T-helper 1 cell treated with Interleukin-12 subunit alpha and Interleukin-12 subunit beta and Interleukin-4 antibody, amounts not matched to agents 30 μg/mL and 1 μg/mL, for 36 hours (primary cell): ENCODE data around the gene CNOT6L.
A peak's percentile ranks its signal among the peaks of the same experiment; 100 is the strongest.
"Not testable (repeated sequence)": the region's sequence is repeated elsewhere in the genome, so short reads cannot be mapped to it uniquely, and the experiment has no call there.

ENCODE experiments used
- H3K27ac Mint-ChIP-seq: one replicate; pipeline ENCODE4 v1.8.0; 2021; ENCODE audit warnings: mild to moderate bottlenecking, mixed read lengths
- H3K27me3 Mint-ChIP-seq: one replicate; pipeline ENCODE4 v1.8.0; 2021; ENCODE audit warnings: low read depth, mixed read lengths
- H3K36me3 Mint-ChIP-seq: one replicate; pipeline ENCODE4 v1.8.0; 2021; ENCODE audit warnings: low read depth, mixed read lengths
- H3K4me1 Mint-ChIP-seq: one replicate; pipeline ENCODE4 v1.8.0; 2021; ENCODE audit warnings: low read depth, mixed read lengths
- H3K4me3 Mint-ChIP-seq: one replicate; pipeline ENCODE4 v1.8.0; 2021; ENCODE audit warnings: mild to moderate bottlenecking, moderate library complexity, mixed read lengths
- H3K9me3 Mint-ChIP-seq: one replicate; pipeline ENCODE4 v1.8.0; 2021; ENCODE audit warnings: mixed read lengths

Gene CNOT6L

DNA sequence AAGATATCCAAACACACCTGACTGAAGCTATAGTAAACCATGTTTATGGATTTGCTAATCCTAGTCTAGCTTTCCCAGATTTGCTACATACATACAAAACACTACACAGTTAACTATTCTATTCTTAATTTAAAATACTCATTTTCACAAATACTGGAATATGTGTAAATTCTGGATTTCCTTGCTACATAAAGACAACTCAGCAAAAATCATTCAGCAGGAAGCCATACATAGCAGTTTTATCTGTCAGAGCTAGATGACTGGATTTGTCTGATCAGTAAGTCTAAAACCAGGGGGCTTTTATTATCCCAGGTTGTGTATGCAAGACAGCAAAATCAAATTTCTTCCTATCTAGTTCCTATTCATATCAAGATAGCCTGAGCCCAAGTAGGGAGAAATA, 98.1 kb downstream of the CNOT6L start:
- Mint-ChIP-seq H3K27ac (no peak overlapping the region), H3K27me3 (no peaks in the 10 kb centered on the region), H3K4me1 (peaks cover 15% of the 10 kb centered on the region), H3K4me3 (no peak overlapping the region), H3K9me3 (no peaks in the 10 kb centered on the region), H3K36me3 (peaks cover 45% of the 10 kb centered on the region)

- Mint-ChIP-seq H3K4me1 (peaks cover 25% of the 10 kb centered on the region), H3K36me3 (peaks cover 38% of the 10 kb centered on the region)
- H3K27me3 Mint-ChIP-seq, H3K4me3 Mint-ChIP-seq, H3K27ac Mint-ChIP-seq, H3K9me3 Mint-ChIP-seq: not testable (repeated sequence)
Measured at GRCh38 chr4:77718500-77718899, 100.7 kb downstream of the CNOT6L start.

GRCh38 chr4:77715414-77716290, 103.5 kb downstream of the CNOT6L start:
- Mint-ChIP-seq H3K36me3 (peaks cover 47% of the 10 kb centered on the region), H3K27ac (peak overlapping the region; percentile 43), H3K4me1 (peaks cover 25% of the 10 kb centered on the region), H3K9me3 (no peaks in the 10 kb centered on the region), H3K27me3 (no peaks in the 10 kb centered on the region), H3K4me3 (peak overlapping the region; percentile 39)

- Mint-ChIP-seq H3K4me1 (peaks cover 25% of the 10 kb centered on the region), H3K27ac (no peak overlapping the region), H3K36me3 (peaks cover 46% of the 10 kb centered on the region), H3K27me3 (no peaks in the 10 kb centered on the region), H3K4me3 (no peak overlapping the region), H3K9me3 (no peaks in the 10 kb centered on the region)
Measured at GRCh38 chr4:77714514-77714913, 104.7 kb downstream of the CNOT6L start.

DNA sequence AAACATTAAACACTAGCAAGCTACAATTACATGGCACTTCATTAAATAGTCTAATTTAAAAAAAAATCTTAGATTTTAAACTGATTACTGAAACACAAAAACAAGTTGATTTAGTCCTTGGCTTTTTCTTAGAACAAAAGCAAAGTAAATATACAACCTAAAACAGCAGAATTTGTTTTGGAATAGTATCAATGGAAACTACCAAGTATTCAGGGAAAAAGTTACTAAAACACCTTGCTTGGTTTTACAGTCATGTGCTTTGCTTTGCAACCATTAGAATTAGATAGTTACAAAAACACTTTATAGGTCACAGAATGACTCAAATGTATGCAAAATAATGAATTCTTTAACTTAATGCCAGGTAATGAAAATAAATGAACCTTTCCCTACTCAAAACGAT, 105.3 kb downstream of the CNOT6L start:
- H3K27ac Mint-ChIP-seq = no peak overlapping the region
- peaks cover 22% of the 10 kb centered on the region for H3K4me1 Mint-ChIP-seq

GRCh38 chr4:77712675-77713074, 106.5 kb downstream of the CNOT6L start:
- H3K4me1 Mint-ChIP-seq = peaks cover 21% of the 10 kb centered on the region
- no peaks in the 10 kb centered on the region for H3K9me3 Mint-ChIP-seq
- H3K36me3 Mint-ChIP-seq = peaks cover 39% of the 10 kb centered on the region
- no peak overlapping the region for H3K27ac Mint-ChIP-seq
- no peaks in the 10 kb centered on the region for H3K27me3 Mint-ChIP-seq
- no peak overlapping the region for H3K4me3 Mint-ChIP-seq

More for the DNA sequence above, 105.3 kb downstream of the CNOT6L start:
- Mint-ChIP-seq H3K27me3 (no peaks in the 10 kb centered on the region), H3K4me3 (no peak overlapping the region), H3K9me3 (no peaks in the 10 kb centered on the region), H3K36me3 (peaks cover 40% of the 10 kb centered on the region)

DNA sequence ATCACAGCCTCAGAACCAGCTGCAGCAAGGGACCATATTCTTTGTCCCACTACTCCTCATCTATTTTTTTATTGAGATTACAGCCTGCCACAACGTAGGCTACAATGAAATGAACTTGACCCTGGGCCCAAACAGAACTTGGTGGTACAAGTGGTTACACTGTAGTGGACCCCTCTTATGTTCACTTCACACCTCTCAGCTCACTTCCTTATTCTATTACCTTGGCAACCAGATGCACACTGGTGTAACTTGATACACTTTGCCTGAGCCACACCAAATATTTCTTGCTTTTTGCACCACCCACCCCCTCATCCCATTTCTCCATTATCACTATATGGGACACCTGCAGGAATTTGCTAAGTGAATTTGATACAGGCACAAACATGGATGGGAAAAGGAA, 107.7 kb downstream of the CNOT6L start:
- H3K4me3 Mint-ChIP-seq = no peak overlapping the region
- H3K27me3 Mint-ChIP-seq = no peaks in the 10 kb centered on the region
- H3K9me3 Mint-ChIP-seq = no peaks in the 10 kb centered on the region
- peaks cover 14% of the 10 kb centered on the region for H3K4me1 Mint-ChIP-seq
- H3K36me3 Mint-ChIP-seq = peaks cover 39% of the 10 kb centered on the region
- H3K27ac Mint-ChIP-seq = no peak overlapping the region

GRCh38 chr4:77710684-77711083, 108.5 kb downstream of the CNOT6L start:
- Mint-ChIP-seq H3K4me1 (peaks cover 6% of the 10 kb centered on the region), H3K27me3 (no peaks in the 10 kb centered on the region), H3K9me3 (no peaks in the 10 kb centered on the region), H3K36me3 (peaks cover 35% of the 10 kb centered on the region), H3K4me3 (no peak overlapping the region), H3K27ac (no peak overlapping the region)

- H3K27me3 Mint-ChIP-seq = no peaks in the 10 kb centered on the region
- H3K4me3 Mint-ChIP-seq = no peak overlapping the region
- no peak overlapping the region for H3K27ac Mint-ChIP-seq
- H3K4me1 Mint-ChIP-seq = peaks cover 4% of the 10 kb centered on the region
- H3K36me3 Mint-ChIP-seq = peaks cover 34% of the 10 kb centered on the region
- H3K9me3 Mint-ChIP-seq = no peaks in the 10 kb centered on the region
Measured at GRCh38 chr4:77710059-77710458, 109.1 kb downstream of the CNOT6L start.

DNA sequence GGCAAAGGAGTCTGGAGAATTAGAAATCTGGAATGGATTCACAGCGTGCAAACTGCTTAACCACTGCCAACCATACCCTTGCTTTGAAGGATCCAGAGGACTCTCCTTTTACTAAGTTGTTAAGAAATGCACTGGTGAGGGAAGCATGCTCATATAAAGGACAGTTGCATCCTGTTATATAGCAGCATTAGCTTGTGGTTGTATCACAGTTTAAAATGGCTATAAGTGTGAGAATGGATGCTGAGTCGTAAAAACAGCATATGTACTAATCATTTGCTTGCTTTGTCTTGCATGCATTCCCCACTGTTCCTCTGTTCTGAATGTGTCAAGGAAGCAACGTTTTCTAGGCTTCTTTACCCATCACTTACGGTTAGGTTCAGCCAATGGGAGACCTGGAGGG, 112.5 kb downstream of the CNOT6L start:
- peaks cover 12% of the 10 kb centered on the region for H3K36me3 Mint-ChIP-seq
- H3K9me3 Mint-ChIP-seq = no peaks in the 10 kb centered on the region

DNA sequence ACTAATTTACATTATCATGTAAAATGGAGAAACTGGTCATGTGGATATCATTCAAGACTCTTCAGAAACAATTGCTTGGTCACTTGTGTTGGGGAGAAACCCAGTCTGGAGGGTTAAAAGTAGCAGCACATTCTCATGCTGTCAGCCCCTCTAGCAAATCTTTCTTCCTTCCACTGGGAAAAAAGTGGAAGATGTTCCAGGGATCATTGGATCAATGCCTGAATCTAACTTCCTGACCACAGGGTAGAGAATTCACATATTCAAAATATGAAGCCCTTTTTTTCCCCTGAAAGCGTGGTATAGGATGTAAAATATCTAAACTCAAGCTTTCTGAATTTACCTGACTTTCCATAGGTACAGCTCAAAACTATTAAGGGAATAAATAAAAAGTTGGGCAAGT, 115.5 kb downstream of the CNOT6L start:
- H3K36me3 Mint-ChIP-seq = no peaks in the 10 kb centered on the region
- no peak overlapping the region for H3K27ac Mint-ChIP-seq
- H3K27me3 Mint-ChIP-seq = peaks cover 13% of the 10 kb centered on the region
- H3K9me3 Mint-ChIP-seq = no peaks in the 10 kb centered on the region
- H3K4me3 Mint-ChIP-seq = no peak overlapping the region
- H3K4me1 Mint-ChIP-seq = no peaks in the 10 kb centered on the region

More for the DNA sequence above, 112.5 kb downstream of the CNOT6L start:
- H3K4me3 Mint-ChIP-seq = no peak overlapping the region
- no peak overlapping the region for H3K27ac Mint-ChIP-seq
- H3K27me3 Mint-ChIP-seq = peaks cover 4% of the 10 kb centered on the region
- H3K4me1 Mint-ChIP-seq = no peaks in the 10 kb centered on the region

DNA sequence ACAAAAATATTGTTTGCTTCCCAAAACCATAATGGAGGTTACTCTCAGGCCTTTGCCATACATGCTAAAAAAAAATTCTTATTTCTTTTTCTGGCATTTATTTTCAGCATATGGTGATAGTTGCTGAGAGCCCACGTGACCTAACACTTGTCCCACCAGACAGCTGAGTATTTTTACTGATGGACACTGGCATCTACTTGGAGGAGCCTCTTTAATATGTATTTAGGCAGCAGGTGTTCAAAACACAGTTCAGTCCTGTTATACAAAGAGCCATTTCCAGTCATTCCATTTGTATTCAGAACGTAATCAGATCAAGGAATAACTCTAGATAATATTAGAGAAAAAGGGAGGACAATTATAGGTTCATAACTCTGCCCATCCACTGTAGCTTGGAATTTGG, 118.0 kb downstream of the CNOT6L start:
- Mint-ChIP-seq H3K36me3 (no peaks in the 10 kb centered on the region), H3K4me3 (no peak overlapping the region), H3K27ac (no peak overlapping the region), H3K27me3 (peaks cover 13% of the 10 kb centered on the region), H3K4me1 (no peaks in the 10 kb centered on the region), H3K9me3 (no peaks in the 10 kb centered on the region)

DNA sequence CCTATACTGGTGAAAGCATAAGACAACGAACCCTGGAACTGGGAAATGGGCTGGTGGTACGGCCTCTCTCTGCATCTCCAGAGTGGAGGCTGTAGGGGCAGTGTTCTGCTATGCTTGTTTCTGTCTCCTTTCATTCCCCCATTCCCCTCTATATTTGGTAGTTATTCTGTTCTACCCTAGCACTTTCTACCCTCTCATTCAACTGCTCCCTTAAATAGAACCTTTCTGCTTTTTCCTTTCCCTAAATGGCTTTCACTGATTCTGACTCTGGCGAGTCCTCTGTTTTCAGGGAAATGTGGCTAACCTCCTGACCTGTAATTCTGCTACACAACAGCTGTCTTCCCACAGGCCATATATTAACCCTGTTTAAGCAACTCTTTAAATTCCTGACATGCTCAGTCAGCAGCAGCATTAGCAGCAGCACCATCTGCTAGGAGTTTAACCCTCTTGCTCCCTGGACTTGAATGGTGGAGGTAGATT, 119.4 kb downstream of the CNOT6L start:
- H3K9me3 Mint-ChIP-seq = no peaks in the 10 kb centered on the region
- H3K4me3 Mint-ChIP-seq = no peak overlapping the region
- H3K27me3 Mint-ChIP-seq = peaks cover 18% of the 10 kb centered on the region
- no peaks in the 10 kb centered on the region for H3K4me1 Mint-ChIP-seq
- H3K36me3 Mint-ChIP-seq = no peaks in the 10 kb centered on the region
- no peak overlapping the region for H3K27ac Mint-ChIP-seq

DNA sequence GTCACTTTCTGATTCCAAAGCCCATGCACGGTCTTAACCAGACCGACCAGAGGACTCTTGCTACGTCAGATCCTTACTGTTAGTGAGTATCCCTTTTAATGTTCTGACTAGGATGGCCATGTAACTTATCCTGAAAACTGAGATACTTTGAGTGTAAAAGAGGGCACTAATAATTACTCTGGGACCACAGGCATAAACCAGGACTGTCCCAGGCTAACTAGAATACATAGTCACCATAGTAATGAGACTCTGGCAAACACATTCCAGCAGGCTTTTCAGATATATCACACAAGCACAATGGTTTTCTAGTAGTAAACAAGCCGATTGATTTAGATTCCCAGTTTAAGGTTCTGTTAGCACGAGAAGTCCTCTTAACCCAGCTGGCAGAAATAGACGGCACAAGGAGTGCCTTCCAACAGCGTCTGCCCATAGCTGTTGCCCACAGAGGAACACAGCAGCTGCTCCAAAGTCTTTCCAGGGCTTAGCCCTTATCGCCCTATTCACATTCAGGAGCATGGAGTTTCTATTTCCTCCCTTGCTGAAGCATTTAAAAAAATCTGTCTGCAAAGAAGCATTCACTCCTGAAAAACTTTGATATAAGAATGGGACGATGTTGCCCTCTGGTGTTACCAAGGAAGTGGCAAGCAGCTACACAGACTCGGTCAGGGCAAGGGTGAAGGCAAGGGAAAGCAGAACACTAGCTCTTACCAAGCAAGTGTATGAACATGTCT, 121.1 kb downstream of the CNOT6L start:
- no peaks in the 10 kb centered on the region for H3K36me3 Mint-ChIP-seq
- H3K27ac Mint-ChIP-seq = no peak overlapping the region
- H3K9me3 Mint-ChIP-seq = no peaks in the 10 kb centered on the region
- no peak overlapping the region for H3K4me3 Mint-ChIP-seq
- H3K4me1 Mint-ChIP-seq = no peaks in the 10 kb centered on the region
- peaks cover 16% of the 10 kb centered on the region for H3K27me3 Mint-ChIP-seq

DNA sequence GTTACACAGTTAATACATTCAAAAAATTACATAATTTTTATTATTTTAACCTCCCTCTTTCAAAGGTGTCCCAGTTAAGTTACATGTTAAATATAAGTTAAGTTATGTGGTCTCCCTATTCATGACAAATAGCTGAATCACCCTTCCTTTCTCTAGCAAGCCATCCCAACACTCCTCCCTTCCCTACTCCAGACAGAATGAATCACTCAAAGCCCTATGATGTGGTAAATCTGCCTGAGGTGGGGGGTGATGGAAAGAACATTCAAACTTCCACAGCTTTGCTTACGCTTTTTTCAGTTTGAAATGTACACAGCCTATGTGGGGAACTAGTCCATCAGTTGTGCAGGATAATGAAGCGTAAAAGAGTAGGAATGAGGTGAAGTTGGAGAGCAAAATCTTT, 123.4 kb downstream of the CNOT6L start:
- H3K27ac Mint-ChIP-seq = no peak overlapping the region
- H3K36me3 Mint-ChIP-seq = no peaks in the 10 kb centered on the region

More for the DNA sequence above, 123.4 kb downstream of the CNOT6L start:
- no peaks in the 10 kb centered on the region for H3K4me1 Mint-ChIP-seq
- no peak overlapping the region for H3K4me3 Mint-ChIP-seq
- no peaks in the 10 kb centered on the region for H3K9me3 Mint-ChIP-seq
- peaks cover 14% of the 10 kb centered on the region for H3K27me3 Mint-ChIP-seq
